ENCODE results near the gene GRHL3.

DNA sequence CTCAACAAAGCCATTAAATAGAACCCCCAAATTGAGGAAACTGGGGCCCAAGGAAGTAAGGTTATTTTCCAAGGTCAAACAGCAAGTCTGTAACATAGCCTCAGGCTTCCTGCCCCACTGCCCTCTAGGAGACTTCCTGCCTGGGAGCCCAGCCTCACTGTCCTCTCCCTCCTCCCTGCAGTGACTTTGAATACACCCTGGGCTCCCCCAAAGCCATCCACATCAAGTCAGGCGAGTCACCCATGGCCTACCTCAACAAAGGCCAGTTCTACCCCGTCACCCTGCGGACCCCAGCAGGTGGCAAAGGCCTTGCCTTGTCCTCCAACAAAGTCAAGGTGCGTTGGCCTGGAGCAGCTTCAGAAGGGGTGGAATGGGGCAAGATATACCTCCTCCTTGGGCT lies 18.3 kb downstream of the GRHL3 start:
- TF ChIP-seq POLR2AphosphoS5 (IDR thresholded peaks at IDR 0.05; ENCODE audit: low read depth, low read length) (no peak), SPI1 (IDR thresholded peaks at IDR 0.05; ENCODE audit: low read depth, low read length) (no peak), POLR2A (IDR thresholded peaks at IDR 0.05; ENCODE audit: low read depth, low read length) (no peak), TAF1 (IDR thresholded peaks at IDR 0.05; ENCODE audit: low read depth, low read length) (no peak)

Measured in GM12891 (cell line).